Uterus (tissue), 2 donors: ENCODE data around the gene TOX2.

Source experiments
- CTCF ChIP-seq, 4 experiments: fragments of 200-600 bp in 2 of 4; fragments of 450-650 bp in 2 of 4; sonication (generic) in 2 of 4; IDR thresholded peaks; one replicate each; pipeline ENCODE4 v1.5.1; 2016 to 2019; ENCODE audit warnings: antibody characterized with exemption in 4 of 4, mild to moderate bottlenecking in 2 of 4, moderate library complexity in 1 of 4
- POLR2A ChIP-seq, 2 donors: fragments of 450-650 bp; IDR thresholded peaks; one replicate each; pipeline ENCODE4 v1.6.1; 2016; ENCODE audit warnings: antibody characterized with exemption in 2 of 2, mild to moderate bottlenecking in 1 of 2, moderate library complexity in 1 of 2

- no peak for TF ChIP-seq CTCF (IDR thresholded peaks at IDR 0.05)
- TF ChIP-seq POLR2A (IDR thresholded peaks at IDR 0.05): no peak
Observed at GRCh38 chr20:44111712-44112335, 197.2 kb downstream of the TOX2 start.
